IPS DF 19.7 (cell line): ENCODE data around the gene PALS2.

Experiments used
- DNase-seq: peaks from one replicate; pipeline ENCODE4 v3.0.0-alpha.2; 2013; ENCODE audit warnings: low read depth, low spot score

PALS2 gene

GRCh38 chr7:24572997-24573553 lies at the start of gene PALS2:
Gene PALS2, plus strand, starts transcription at chr7:24573452. Its CDS starts 50,216 bp downstream, at chr7:24623668.
- no peak for DNase-seq

- DNase-seq, result no peak
These were observed 42.0 kb upstream of the PALS2 start for GRCh38 chr7:24531255-24531654.

- no peak for DNase-seq
These were observed 36.6 kb upstream of the PALS2 start for GRCh38 chr7:24536682-24537081.

GRCh38 chr7:24540956-24541355 lies 32.3 kb upstream of the PALS2 start:
- no peak for DNase-seq

GRCh38 chr7:24545215-24545614 lies 28.0 kb upstream of the PALS2 start:
- no peak for DNase-seq

GRCh38 chr7:24548390-24548789 lies 24.9 kb upstream of the PALS2 start:
- no peak for DNase-seq

- no peak for DNase-seq
These were observed 23.3 kb upstream of the PALS2 start for GRCh38 chr7:24549991-24550390.

- DNase-seq, result no peak
These were observed 18.1 kb upstream of the PALS2 start for GRCh38 chr7:24555184-24555583.

- DNase-seq, result no peak
These were observed 17.5 kb upstream of the PALS2 start for GRCh38 chr7:24555719-24556118.

- DNase-seq, result no peak
These were observed 12.5 kb upstream of the PALS2 start for GRCh38 chr7:24560772-24561171.

- DNase-seq, result no peak
These were observed 7.0 kb upstream of the PALS2 start for GRCh38 chr7:24566274-24566673.

- DNase-seq, result no peak
These were observed 2.3 kb upstream of the PALS2 start for GRCh38 chr7:24570983-24571382.

- DNase-seq, result no peak
These were observed 1.2 kb upstream of the PALS2 start for GRCh38 chr7:24572016-24572392.

GRCh38 chr7:24572393-24572996 lies 757 bp upstream of the PALS2 start:
- no peak for DNase-seq

GRCh38 chr7:24573554-24574338 lies 494 bp downstream of the PALS2 start:
- no peak for DNase-seq

- no peak for DNase-seq
These were observed 1.1 kb downstream of the PALS2 start for GRCh38 chr7:24574386-24574785.

GRCh38 chr7:24574950-24575349 lies 1.7 kb downstream of the PALS2 start:
- DNase-seq, result no peak

GRCh38 chr7:24576171-24577025 lies 3.1 kb downstream of the PALS2 start:
- no peak for DNase-seq

GRCh38 chr7:24578052-24578451 lies 4.8 kb downstream of the PALS2 start:
- no peak for DNase-seq

GRCh38 chr7:24580283-24580946 lies 7.2 kb downstream of the PALS2 start:
- no peak for DNase-seq

GRCh38 chr7:24582166-24582565 lies 8.9 kb downstream of the PALS2 start:
- DNase-seq, result no peak

GRCh38 chr7:24587853-24588252 lies 14.6 kb downstream of the PALS2 start:
- DNase-seq, result no peak
